D341Med (cell line): Measurements from ENCODE around the gene SLC15A1.

Source experiments
- DNase-seq: peaks from one replicate; pipeline ENCODE4 v3.0.0; 2012; ENCODE audit warnings: low spot score

The SLC15A1 gene

GRCh38 chr13:98751367-98751782 is 1.1 kb downstream of the SLC15A1 start:
- no peak for DNase-seq

- no peak for DNase-seq
Measured at GRCh38 chr13:98749501-98749900, 3.0 kb downstream of the SLC15A1 start.

GRCh38 chr13:98746968-98747367 is 5.5 kb downstream of the SLC15A1 start:
- DNase-seq = no peak

- no peak for DNase-seq
Measured at GRCh38 chr13:98743377-98743776, 9.1 kb downstream of the SLC15A1 start.

- DNase-seq = no peak
Measured at GRCh38 chr13:98742961-98743360, 9.5 kb downstream of the SLC15A1 start.

- DNase-seq = no peak
Measured at GRCh38 chr13:98741741-98742435, 10.6 kb downstream of the SLC15A1 start.

- DNase-seq = no peak
Measured at GRCh38 chr13:98740131-98740530, 12.3 kb downstream of the SLC15A1 start.

GRCh38 chr13:98738993-98739392 is 13.5 kb downstream of the SLC15A1 start:
- no peak for DNase-seq

GRCh38 chr13:98738213-98738612 is 14.3 kb downstream of the SLC15A1 start:
- DNase-seq = no peak

- no peak for DNase-seq
Measured at GRCh38 chr13:98731925-98732324, 20.5 kb downstream of the SLC15A1 start.

GRCh38 chr13:98731038-98731437 is 21.4 kb downstream of the SLC15A1 start:
- DNase-seq = no peak

GRCh38 chr13:98730441-98730840 is 22.0 kb downstream of the SLC15A1 start:
- DNase-seq = no peak

- DNase-seq = no peak
Measured at GRCh38 chr13:98729658-98730057, 22.8 kb downstream of the SLC15A1 start.

- DNase-seq = no peak
Measured at GRCh38 chr13:98722958-98723357, 29.5 kb downstream of the SLC15A1 start.

- no peak for DNase-seq
Measured at GRCh38 chr13:98721825-98722510, 30.5 kb downstream of the SLC15A1 start.

- no peak for DNase-seq
Measured at GRCh38 chr13:98719527-98720250, 32.8 kb downstream of the SLC15A1 start.

- DNase-seq = no peak
Measured at GRCh38 chr13:98717891-98718290, 34.6 kb downstream of the SLC15A1 start.

GRCh38 chr13:98717256-98717655 is 35.2 kb downstream of the SLC15A1 start:
- no peak for DNase-seq

GRCh38 chr13:98710521-98710920 is 42.0 kb downstream of the SLC15A1 start:
- no peak for DNase-seq

GRCh38 chr13:98707281-98707999 is 45.0 kb downstream of the SLC15A1 start:
- DNase-seq = no peak

GRCh38 chr13:98706446-98707110 is 45.9 kb downstream of the SLC15A1 start:
- DNase-seq = no peak

GRCh38 chr13:98697791-98698190 is 54.7 kb downstream of the SLC15A1 start:
- DNase-seq = no peak
